ENCODE data around the gene XPO6. TPM values are rescaled to one million over a fixed set of nuclear protein-coding genes. Genes with fewer than 3 reads are reported as not detected.

Gene XPO6
- total and polyA plus RNA-seq, 4 donors, result 27.5 to 50.0 (median 36.0) TPM

GRCh38 chr16:28121527-28121926 lies 90.2 kb downstream of the XPO6 start:
- Histone ChIP-seq H3K4me1 (ENCODE audit: control insufficient read depth in 4 of 4, insufficient read depth in 4 of 4, low read length in 3 of 4) (peaks cover 3 to 19% (median 14%) of the 10 kb centered on the region in 4 donors), H3K4me3 (ENCODE audit: low read depth in 1 of 3, low read length in 3 of 3) (no peak overlapping the region), H3K9me3 (ENCODE audit: control insufficient read depth in 4 of 4, low read length in 3 of 4) (no peaks in the 10 kb centered on the region), H3K27ac (ENCODE audit: low read depth in 1 of 2, low read length in 2 of 2) (peak overlapping the region; percentile 68 to 72), H3K9ac (ENCODE audit: low read depth in 1 of 2, low read length in 2 of 2) (no peak overlapping the region), H3K36me3 (ENCODE audit: control insufficient read depth in 4 of 4, insufficient read depth in 3 of 4, low read depth in 1 of 4, low read length in 3 of 4) (peaks cover 2 to 42% (median 29%) of the 10 kb centered on the region in 4 donors), H3K27me3 (ENCODE audit: control insufficient read depth in 4 of 4, insufficient read depth in 4 of 4, low read length in 3 of 4) (no peaks in the 10 kb centered on the region)
- 41% methylated on average over 2 of the region's 2 CpGs for WGBS
- TF ChIP-seq REST (IDR thresholded peaks at IDR 0.05) (peak; percentile 49), RXRA (IDR thresholded peaks at IDR 0.05) (peak; percentile 62 to 87), SP1 (IDR thresholded peaks at IDR 0.05) (peak; percentile 80), YY1 (IDR thresholded peaks at IDR 0.05) (peak; percentile 72), FOXA1 (IDR thresholded peaks at IDR 0.05) (peak; percentile 89), NR2F2 (IDR thresholded peaks at IDR 0.05) (no peak), RAD21 (IDR thresholded peaks at IDR 0.05) (peak; percentile 29 to 40), ZBTB33 (IDR thresholded peaks at IDR 0.05) (peak; percentile 83), TAF1 (conservative IDR thresholded peaks at IDR 0.05) (no peak), CTCF (IDR thresholded peaks at IDR 0.05; ENCODE audit: low read depth, low read length, missing input control) (no peak), HNF4G (IDR thresholded peaks at IDR 0.05) (peak; percentile 65), HNF4A (conservative IDR thresholded peaks at IDR 0.05) (peak; percentile 90 to 96), JUND (IDR thresholded peaks at IDR 0.05) (peak; percentile 56 to 76), FOXA2 (IDR thresholded peaks at IDR 0.05) (peak; percentile 90), MAX (IDR thresholded peaks at IDR 0.05) (peak; percentile 59), ATF3 (IDR thresholded peaks at IDR 0.05) (peak; percentile 59), EGR1 (IDR thresholded peaks at IDR 0.05; ENCODE audit: low read depth in 2 of 2) (peak in 1 of 2 donors; percentile 15), GABPA (IDR thresholded peaks at IDR 0.05 in 1 of 2, conservative IDR thresholded peaks at IDR 0.05 in 1 of 2) (peak in 1 of 2 donors; percentile 41)
- DNase-seq (ENCODE audit: low spot score), result no peak
